ENCODE measurements around the gene LMCD1.

DNA sequence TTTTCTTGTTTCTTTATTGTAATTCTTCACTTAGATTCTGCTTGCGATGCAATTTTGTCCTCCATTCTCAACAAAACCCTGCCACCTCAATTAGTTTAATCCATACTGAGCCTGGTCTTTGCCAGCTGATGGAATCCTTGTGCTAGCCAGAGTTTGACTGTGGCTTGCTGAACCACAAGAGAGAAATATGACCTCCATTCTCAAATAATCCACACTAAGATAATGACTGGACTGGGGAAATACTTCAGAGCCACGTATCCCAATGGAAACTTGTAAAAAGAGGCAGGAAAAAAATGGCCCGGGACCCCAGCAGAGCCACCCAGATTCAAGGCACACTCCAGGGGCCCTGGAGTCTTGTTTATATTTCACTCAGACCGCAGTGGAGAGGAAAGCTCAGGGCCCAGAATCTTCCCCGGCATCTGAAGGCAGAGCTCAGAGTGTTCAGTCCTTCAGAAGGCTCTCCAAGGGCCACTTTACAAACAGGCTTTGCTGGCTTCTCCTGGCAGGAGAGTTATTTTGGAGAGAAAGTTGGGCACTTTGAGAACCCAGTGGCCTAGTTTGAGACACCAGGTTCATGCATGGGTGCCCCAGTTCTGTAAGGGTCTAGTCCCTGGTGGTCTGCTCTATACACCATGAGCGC lies 80.3 kb downstream of the LMCD1 start:
- TF ChIP-seq, protein P1, sequence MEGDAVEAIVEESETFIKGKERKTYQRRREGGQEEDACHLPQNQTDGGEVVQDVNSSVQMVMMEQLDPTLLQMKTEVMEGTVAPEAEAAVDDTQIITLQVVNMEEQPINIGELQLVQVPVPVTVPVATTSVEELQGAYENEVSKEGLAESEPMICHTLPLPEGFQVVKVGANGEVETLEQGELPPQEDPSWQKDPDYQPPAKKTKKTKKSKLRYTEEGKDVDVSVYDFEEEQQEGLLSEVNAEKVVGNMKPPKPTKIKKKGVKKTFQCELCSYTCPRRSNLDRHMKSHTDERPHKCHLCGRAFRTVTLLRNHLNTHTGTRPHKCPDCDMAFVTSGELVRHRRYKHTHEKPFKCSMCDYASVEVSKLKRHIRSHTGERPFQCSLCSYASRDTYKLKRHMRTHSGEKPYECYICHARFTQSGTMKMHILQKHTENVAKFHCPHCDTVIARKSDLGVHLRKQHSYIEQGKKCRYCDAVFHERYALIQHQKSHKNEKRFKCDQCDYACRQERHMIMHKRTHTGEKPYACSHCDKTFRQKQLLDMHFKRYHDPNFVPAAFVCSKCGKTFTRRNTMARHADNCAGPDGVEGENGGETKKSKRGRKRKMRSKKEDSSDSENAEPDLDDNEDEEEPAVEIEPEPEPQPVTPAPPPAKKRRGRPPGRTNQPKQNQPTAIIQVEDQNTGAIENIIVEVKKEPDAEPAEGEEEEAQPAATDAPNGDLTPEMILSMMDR (conservative IDR thresholded peaks at IDR 0.05; ENCODE audit: low read depth in 2 of 2): no peak
- TF ChIP-seq, protein P2, sequence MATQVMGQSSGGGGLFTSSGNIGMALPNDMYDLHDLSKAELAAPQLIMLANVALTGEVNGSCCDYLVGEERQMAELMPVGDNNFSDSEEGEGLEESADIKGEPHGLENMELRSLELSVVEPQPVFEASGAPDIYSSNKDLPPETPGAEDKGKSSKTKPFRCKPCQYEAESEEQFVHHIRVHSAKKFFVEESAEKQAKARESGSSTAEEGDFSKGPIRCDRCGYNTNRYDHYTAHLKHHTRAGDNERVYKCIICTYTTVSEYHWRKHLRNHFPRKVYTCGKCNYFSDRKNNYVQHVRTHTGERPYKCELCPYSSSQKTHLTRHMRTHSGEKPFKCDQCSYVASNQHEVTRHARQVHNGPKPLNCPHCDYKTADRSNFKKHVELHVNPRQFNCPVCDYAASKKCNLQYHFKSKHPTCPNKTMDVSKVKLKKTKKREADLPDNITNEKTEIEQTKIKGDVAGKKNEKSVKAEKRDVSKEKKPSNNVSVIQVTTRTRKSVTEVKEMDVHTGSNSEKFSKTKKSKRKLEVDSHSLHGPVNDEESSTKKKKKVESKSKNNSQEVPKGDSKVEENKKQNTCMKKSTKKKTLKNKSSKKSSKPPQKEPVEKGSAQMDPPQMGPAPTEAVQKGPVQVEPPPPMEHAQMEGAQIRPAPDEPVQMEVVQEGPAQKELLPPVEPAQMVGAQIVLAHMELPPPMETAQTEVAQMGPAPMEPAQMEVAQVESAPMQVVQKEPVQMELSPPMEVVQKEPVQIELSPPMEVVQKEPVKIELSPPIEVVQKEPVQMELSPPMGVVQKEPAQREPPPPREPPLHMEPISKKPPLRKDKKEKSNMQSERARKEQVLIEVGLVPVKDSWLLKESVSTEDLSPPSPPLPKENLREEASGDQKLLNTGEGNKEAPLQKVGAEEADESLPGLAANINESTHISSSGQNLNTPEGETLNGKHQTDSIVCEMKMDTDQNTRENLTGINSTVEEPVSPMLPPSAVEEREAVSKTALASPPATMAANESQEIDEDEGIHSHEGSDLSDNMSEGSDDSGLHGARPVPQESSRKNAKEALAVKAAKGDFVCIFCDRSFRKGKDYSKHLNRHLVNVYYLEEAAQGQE (IDR thresholded peaks at IDR 0.05; ENCODE audit: unreplicated experiment): no peak
- TF ChIP-seq EZH2 (IDR thresholded peaks at IDR 0.05; ENCODE audit: low read depth, unreplicated experiment): no peak
- TF ChIP-seq POLR2AphosphoS5 (IDR thresholded peaks at IDR 0.05; ENCODE audit: low read depth): no peak

Measured in GM23338 (cell line).